DLD1 (cell line): ENCODE measurements around the gene RPTOR.
"Not testable (repeated sequence)": the region's sequence is repeated elsewhere in the genome, so short reads cannot be mapped to it uniquely, and the experiment has no call there.

Experiments used
- in situ Hi-C: cut with HindIII; loops from 2 replicates; pipeline ENCODE4 v1.10.0; 2017; ENCODE audit warnings: low sequenced_read_pairs

RPTOR gene

GRCh38 chr17:80539022-80539641 is 5.5 kb upstream of the RPTOR start:
- in situ Hi-C loops: no loop called here

DNA sequence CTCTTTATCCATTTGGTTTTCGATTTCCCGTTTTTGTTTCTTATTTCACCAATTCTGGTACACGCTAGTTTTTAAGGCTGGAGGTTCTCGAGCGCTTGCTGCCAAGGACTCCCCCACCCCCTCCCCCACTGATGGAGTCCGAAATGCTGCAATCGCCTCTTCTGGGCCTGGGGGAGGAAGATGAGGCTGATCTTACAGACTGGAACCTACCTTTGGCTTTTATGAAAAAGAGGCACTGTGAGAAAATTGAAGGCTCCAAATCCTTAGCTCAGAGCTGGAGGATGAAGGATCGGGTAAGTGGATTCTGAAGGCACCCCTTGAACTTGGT is 825 bp downstream of the RPTOR start:
- in situ Hi-C loops: no loop called here

GRCh38 chr17:80546267-80546666 is 1.6 kb downstream of the RPTOR start:
- in situ Hi-C loops: no loop called here

DNA sequence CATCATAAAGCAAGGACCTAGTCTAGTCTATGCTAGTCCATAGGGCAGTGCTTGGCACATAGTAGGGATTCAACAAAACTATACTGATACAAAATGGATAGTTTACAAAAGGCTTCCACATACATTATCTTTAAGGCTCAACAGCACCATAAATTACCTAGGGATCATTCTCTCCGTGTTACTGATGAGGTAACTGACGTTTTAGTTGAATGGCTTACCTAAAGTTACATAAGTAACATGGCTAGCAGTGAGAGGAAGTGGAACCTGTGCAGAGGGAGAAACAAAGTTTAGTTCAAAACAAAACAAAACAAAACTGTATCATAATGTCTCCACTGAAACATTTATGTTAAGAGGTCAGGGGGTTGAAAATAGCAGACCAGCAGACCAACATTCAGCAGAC is 7.9 kb downstream of the RPTOR start:
- in situ Hi-C loops: no loop called here

DNA sequence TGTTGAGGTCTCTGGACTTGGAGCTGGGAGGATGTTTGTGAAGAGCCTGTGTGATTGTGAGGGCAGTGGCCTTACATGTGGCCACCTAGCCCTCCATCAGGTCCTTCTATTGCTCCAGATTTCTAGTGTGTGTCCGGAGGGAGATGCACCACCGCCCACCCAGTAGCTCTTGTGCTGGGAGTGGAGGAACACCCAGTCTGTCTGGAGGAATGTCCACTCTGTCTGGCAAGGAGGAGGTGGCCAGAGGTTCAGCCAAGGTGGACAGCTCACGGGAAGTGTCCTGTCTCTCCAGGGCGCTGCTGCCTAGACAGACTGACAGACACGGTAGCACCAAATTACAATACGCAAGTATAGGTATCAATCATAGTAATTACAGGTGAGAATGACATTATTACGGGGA is 10.6 kb downstream of the RPTOR start:
- in situ Hi-C loops: no loop called here

- in situ Hi-C loops: no loop called here
These were observed 13.4 kb downstream of the RPTOR start for GRCh38 chr17:80558046-80558445.

DNA sequence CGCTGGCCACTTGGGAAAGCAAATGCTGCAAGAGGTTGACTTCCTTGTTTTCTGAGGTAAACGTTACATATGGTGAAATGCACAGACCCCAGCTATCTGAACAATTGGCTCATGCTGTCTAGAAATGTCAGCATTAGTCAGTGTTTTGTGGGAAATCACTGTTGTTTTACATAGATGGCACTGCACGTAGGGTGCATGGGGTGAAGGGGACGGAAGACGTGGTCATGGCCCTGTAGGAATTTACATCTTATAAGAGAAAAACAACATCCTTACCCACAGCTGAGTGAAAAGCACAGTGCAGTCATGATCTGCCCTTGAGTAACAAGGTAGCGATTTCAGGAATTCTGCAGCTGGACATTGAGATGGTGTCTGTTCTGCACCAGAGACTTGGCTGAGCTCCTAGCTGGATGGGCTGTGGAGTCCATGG is 15.2 kb downstream of the RPTOR start:
- in situ Hi-C loops: no loop called here

DNA sequence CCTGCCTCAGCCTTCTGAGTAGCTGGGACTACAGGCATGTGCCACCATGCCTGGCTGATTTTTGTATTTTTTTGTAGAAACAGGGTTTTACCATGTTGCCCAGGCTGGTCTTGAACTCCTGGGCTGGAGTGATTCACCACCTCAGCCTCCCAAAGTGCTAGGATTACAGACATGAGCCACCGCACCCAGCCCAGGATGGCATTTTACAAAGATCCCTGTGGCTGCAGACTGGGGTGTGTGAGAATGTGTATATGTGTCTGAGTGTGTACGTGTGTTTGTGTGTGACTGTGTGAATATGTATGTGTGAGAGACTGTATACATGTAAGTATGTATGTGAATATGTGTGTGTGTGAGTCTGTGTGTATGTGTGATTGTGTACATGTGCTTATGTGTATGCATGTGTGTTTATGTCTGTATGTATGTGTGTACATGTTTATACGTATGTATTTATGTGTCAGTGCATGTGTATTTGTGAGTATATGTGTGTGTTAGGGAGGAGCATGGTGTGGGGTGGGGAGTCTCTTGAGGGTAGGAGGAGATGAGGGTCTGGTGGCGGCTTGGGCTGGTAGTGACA is 17.0 kb downstream of the RPTOR start:
- in situ Hi-C loops: no loop called here

DNA sequence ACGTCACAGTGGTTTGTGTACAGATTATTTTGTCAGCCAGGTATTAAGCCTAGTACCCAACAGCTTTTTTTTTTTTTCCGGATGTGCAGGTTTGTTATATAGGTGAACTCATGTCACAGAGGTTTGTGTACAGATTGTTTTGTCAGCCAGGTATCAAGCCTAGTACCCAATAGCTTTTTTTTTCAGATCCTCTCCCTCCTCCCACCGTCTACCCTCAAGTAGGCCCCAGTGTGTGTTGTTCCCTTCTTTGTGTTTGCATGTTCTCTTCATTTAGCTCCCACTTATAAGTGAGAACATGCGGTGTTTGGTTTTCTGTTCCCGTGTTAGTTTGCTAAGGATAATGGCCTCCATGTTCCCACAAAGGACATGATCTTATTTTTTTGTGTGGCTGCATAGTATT is 19.9 kb downstream of the RPTOR start:
- in situ Hi-C loops: no loop called here

- in situ Hi-C loops: no loop called here
These were observed 20.9 kb downstream of the RPTOR start for GRCh38 chr17:80565343-80566053.

- in situ Hi-C loops: no loop called here
These were observed 21.4 kb downstream of the RPTOR start for GRCh38 chr17:80566054-80566400.

DNA sequence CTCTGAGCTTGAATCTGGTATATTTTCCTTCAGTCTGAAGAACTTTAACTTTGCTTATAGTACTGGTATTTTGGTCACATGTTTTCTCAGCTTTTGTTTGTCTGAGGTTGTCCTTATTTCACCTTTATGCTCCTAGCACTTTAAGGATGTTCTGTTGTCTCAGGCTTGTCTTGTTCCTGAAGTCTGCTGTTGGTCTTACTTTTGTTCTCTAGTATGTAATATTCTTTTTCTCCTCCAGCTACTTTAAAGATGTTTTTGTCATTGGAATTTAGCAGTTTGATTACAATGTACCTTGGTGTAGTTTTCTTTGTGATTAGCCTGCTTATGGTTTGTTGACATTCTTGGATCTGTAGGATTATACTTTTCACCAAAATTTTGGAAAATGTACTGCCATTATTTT is 23.6 kb downstream of the RPTOR start:
- in situ Hi-C loops: no loop called here

- in situ Hi-C loops: no loop called here
These were observed 25.3 kb downstream of the RPTOR start for GRCh38 chr17:80569924-80570323.

- in situ Hi-C loops: no loop called here
These were observed 29.1 kb downstream of the RPTOR start for GRCh38 chr17:80573701-80574100.

DNA sequence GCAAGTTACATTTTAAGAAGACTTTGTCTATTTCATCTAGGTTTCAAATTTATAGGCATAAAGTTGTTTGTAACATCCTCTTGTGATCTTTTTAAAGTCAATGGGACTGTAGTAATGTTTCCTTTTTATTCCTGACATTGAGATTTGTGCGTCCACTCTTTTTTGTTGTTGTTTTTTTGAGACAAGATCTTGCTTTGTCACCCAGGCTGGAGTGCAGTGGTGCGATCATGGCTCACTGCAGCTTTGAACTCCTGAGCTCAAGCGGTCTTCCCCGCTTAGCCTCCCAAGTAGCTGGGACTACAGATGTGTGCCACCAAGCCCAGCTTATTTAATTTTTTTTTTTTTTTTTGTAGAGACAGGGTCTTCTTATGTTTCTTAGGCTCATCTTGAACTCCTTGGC is 29.9 kb downstream of the RPTOR start:
- in situ Hi-C loops: no loop called here

DNA sequence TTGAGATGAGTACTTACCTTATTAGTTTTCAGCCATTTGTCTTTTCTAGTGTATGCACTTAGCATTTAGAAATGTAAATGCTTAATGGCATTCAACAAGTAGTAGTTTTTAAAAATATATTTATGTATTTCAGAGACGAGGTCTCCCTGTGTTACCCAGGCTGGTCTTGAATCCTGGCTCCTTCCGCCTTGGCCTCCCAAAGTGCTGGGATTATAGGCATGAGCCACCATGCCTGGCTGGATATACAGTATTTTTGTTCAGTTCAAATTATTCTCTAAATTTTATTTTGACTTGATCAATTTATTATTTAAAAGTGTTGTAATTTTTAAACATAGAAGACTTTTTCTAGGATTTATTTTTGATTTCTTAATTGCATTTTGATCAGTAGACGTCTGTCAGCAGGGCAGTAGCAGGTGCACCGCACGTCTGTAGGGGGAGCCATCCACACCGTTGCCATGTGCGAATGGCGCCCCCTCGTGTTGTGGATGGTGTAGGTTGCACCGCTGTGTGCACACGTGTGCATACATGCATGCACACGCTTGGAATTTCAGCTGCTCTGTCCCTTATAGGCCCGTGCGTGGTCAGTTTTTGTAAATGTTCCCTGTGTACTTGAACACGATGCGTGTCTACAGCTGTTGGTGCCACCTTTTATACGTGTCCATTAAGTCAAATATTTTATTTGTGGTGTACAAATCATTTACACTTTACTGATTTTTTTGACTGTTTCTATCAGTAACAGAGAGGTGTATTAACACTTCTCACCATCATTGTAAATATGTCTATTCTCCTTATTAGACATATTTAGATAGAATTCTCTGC is 30.6 kb downstream of the RPTOR start:
- in situ Hi-C loops: no loop called here

DNA sequence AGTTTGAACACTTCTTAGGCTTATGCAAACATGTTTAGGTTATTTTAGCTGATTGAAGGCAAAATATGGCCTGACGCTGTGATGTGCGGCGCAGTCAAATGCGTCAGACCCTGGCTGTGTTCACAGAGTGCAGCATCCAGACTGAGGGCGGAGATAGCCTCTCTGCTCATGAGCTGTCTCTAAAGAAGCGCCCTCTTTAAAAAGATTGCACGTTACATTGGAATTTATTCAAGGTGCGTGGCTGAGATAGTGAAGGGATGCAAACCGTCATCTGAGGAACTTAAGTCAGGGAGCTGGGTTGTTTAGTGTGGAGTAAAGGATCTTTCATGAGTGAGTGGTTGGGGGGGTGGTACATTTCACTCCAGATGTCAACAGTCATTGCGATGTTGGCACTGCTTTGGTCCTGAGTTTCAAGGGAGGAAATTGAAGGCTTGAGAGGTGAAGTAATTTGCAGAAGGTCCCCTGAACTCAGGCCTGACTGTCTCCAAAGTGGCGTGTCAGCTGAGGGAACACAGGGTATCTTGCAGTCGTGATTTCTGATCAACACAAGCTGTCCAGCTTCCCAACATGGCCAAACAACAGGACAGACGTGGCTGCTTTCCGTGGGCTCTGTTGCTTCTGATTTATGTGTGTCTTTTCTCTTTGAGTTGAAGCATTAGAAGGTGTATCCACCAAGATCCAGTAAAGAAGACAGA is 33.4 kb downstream of the RPTOR start:
- in situ Hi-C loops: no loop called here

- in situ Hi-C loops: not testable (repeated sequence)
These were observed 34.2 kb downstream of the RPTOR start for GRCh38 chr17:80578668-80579388.

DNA sequence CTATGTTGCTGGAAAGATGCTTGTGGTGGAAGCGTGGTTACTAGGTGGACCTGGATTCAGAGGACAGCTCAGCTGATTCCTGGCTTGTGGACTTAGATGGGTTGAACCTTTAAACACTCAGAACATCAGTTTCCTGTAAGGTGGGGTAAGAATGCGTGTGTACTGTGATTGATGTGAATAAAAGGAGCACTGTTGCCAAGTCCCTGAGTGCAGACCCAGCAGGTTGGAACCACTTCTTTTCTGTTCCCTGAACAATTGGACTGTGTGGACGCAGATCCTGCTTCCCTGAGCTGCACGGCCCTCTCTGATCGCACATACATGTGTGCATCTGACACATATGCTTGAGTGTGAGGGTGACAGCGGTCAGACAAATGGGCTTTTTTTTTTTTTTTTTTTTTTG is 37.5 kb downstream of the RPTOR start:
- in situ Hi-C loops: no loop called here

- in situ Hi-C loops: no loop called here
These were observed 39.7 kb downstream of the RPTOR start for GRCh38 chr17:80584176-80584905.
